ENCODE data around the gene INPP5A. TPM values are rescaled to one million over a fixed set of nuclear protein-coding genes. Genes with fewer than 3 reads are reported as not detected.

The INPP5A gene
- total and polyA plus RNA-seq, 9 of the 15 experiments (the other 6 are each of a cell fraction or from before 2014, with no cell fraction given) = 0.66 to 11.6 (median 7.7) TPM

DNA sequence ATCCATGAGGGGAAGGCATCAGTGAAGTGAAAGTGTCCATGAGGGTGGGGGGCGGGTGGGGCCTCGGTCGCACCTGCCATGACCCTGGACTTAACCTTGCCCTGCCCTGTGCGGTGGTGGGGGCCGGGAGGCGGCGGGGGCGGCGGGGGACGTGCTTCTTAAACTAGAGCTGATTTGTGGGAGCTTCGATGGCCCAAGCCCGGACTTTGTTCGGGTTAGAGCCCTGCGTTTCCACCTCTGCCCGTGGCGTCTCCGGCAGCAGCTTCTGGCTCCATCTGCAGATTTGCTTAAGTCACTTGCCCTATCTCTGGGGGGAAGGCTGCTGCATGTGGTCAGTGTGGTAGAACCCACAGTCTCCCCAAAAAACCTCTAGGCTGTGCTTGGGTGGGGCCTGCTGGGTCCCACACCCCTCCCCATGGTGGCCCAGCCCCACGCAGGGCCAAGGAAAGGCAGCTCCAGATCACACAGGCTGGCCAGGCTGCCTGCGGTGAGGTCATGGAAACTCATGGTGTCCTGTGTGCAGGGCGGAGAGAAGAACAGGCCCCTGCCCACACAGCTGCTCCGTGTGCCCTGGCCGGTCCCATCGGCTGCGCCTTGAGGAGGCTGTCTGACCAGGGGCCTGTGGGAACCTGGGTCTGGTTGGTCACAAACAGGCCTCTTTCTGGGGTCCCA is 93.2 kb downstream of the INPP5A start:
- ChIA-PET CTCF (ENCODE audit: low intra/inter-chr PET ratio) (no interaction called here), POLR2A (interaction anchor here (0.7 kb wide), 1 partner anchor 268 kb away, joined by 4 read pairs; no protein-coding TSS in a partner anchor)
- H2AFZ ChIP-seq (ENCODE audit: low read depth, low read length) = no peak overlapping the region
- H3K27me3 ChIP-seq (ENCODE audit: control insufficient read depth in 2 of 2, insufficient read depth in 2 of 2, low read length in 2 of 2) = peaks cover 0 to 21% of the 10 kb centered on the region in 2 experiments; a peak in 3 of 5 replicates
- H4K20me1 ChIP-seq (replicated peaks; ENCODE audit: control insufficient read depth, insufficient read depth, low read length) = peaks cover 43% of the 10 kb centered on the region
- FAIRE-seq = no peak
- no TSS peak for BruUV-seq (replicated peaks)
- H3K36me3 ChIP-seq (ENCODE audit: control insufficient read depth, insufficient read depth, low read length) = no peaks in the 10 kb centered on the region
- no peak overlapping the region for H3K9ac ChIP-seq (ENCODE audit: insufficient read depth in 1 of 2, low read depth in 2 of 2, low read length in 2 of 2)
- intact Hi-C loops (cut with micrococcal nuclease) = loop anchor here (10.0 kb wide), 1 partner anchor 96 kb away; the partner anchor contains the start of gene INPP5A
- no peaks in the 10 kb centered on the region for H3K9me3 ChIP-seq (replicated peaks; ENCODE audit: control insufficient read depth, insufficient read depth, low read depth, low read length)
- no peak overlapping the region for H3K4me2 ChIP-seq (ENCODE audit: insufficient read depth, low read length)
- no peak overlapping the region for H3K4me3 ChIP-seq
- 58% methylated on average over 6 of the region's 24 CpGs for WGBS (ENCODE audit: insufficient coverage, low coverage, missing lambda C conversion rate)
- no peak for DNase-seq (ENCODE audit: extremely low read depth in 1 of 4, low spot score in 3 of 4)
- in situ Hi-C loops (cut with MboI) = loop anchor here (10.0 kb wide), 3 partner anchors 176 to 406 kb away; no protein-coding TSS in a partner anchor
- peaks cover 11 to 20% of the 10 kb centered on the region in 2 experiments; a peak in 4 of 5 replicates for H3K4me1 ChIP-seq (replicated peaks in 1 of 2; ENCODE audit: control insufficient read depth in 2 of 2, insufficient read depth in 2 of 2, low read length in 2 of 2)
- no peak for ATAC-seq
- no peak overlapping the region for H3K27ac ChIP-seq (ENCODE audit: extremely low read depth, low read depth, low read length)
- H3K79me2 ChIP-seq (ENCODE audit: control insufficient read depth, insufficient read depth, low read length) = no peaks in the 10 kb centered on the region
- TF ChIP-seq ZNF57 (CRISPR knock-in tag; IDR thresholded peaks at IDR 0.05) (no peak), HDAC2 (IDR thresholded peaks at IDR 0.05) (no peak), NFIC (IDR thresholded peaks at IDR 0.05) (no peak), CBFA2T2 (conservative IDR thresholded peaks at IDR 0.05) (no peak), POLR3A (IDR thresholded peaks at IDR 0.05; ENCODE audit: borderline replicate concordance, extremely low read depth, insufficient read depth, insufficient read length) (no peak), SMAD4 (CRISPR knock-in tag; conservative IDR thresholded peaks at IDR 0.05) (no peak), PRMT5 (CRISPR knock-in tag; IDR thresholded peaks at IDR 0.05) (no peak), CCAR2 (IDR thresholded peaks at IDR 0.05; ENCODE audit: low read depth, low read length) (no peak), ZFPM2 (CRISPR knock-in tag; IDR thresholded peaks at IDR 0.05) (no peak), RAD51 (IDR thresholded peaks at IDR 0.05; ENCODE audit: borderline replicate concordance, low read depth) (no peak), ZFX (CRISPR knock-in tag; IDR thresholded peaks at IDR 0.05) (no peak), FUS (optimal IDR thresholded peaks at IDR 0.05; ENCODE audit: low read depth, low read length) (no peak), TAF15 (IDR thresholded peaks at IDR 0.05; ENCODE audit: low read depth, low read length) (no peak), MYBL2 (IDR thresholded peaks at IDR 0.05; ENCODE audit: low read depth) (no peak), MYBL2 (CRISPR knock-in tag; IDR thresholded peaks at IDR 0.05; ENCODE audit: borderline replicate concordance) (no peak), ZNF12 (CRISPR knock-in tag; IDR thresholded peaks at IDR 0.05) (no peak), TEAD4 (IDR thresholded peaks at IDR 0.05; ENCODE audit: low read length) (no peak), TEAD4 (CRISPR knock-in tag; IDR thresholded peaks at IDR 0.05; ENCODE audit: borderline replicate concordance) (no peak), CHCHD3 (CRISPR knock-in tag; IDR thresholded peaks at IDR 0.05) (no peak), MEIS2 (IDR thresholded peaks at IDR 0.05; ENCODE audit: partially characterized antibody) (no peak)
- TF ChIP-seq, protein P1, sequence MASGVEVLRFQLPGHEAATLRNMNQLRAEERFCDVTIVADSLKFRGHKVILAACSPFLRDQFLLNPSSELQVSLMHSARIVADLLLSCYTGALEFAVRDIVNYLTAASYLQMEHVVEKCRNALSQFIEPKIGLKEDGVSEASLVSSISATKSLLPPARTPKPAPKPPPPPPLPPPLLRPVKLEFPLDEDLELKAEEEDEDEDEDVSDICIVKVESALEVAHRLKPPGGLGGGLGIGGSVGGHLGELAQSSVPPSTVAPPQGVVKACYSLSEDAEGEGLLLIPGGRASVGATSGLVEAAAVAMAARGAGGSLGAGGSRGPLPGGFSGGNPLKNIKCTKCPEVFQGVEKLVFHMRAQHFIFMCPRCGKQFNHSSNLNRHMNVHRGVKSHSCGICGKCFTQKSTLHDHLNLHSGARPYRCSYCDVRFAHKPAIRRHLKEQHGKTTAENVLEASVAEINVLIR (CRISPR knock-in tag; IDR thresholded peaks at IDR 0.05) = no peak
- H3K9me1 ChIP-seq (ENCODE audit: control insufficient read depth, insufficient read depth, low read length) = peaks cover 3% of the 10 kb centered on the region

All from K562 (cell line).